HUES6 (cell line): Measurements from ENCODE around the gene CC2D1A.

ENCODE experiments used
- H3K27ac ChIP-seq: 2 replicates; pipeline ENCODE4 v1.7.0; 2013; ENCODE audit warnings: low read depth, mild to moderate bottlenecking, low read length, inconsistent platforms
- H3K27me3 ChIP-seq: 2 replicates; pipeline ENCODE4 v1.6.1; 2013; ENCODE audit warnings: low read length; ENCODE audit not compliant: control insufficient read depth, insufficient read depth
- H3K36me3 ChIP-seq: 2 replicates; pipeline ENCODE4 v1.6.1; 2013; ENCODE audit warnings: low read length; ENCODE audit not compliant: control insufficient read depth, insufficient read depth
- H3K4me1 ChIP-seq: 2 replicates; pipeline ENCODE4 v1.6.1; 2013; ENCODE audit warnings: low read length; ENCODE audit not compliant: control insufficient read depth, insufficient read depth
- H3K4me3 ChIP-seq: 2 replicates; pipeline ENCODE4 v1.5.1; 2013; ENCODE audit warnings: low read depth, low read length
- H3K9ac ChIP-seq: one replicate; pipeline ENCODE4 v1.6.1; 2013; ENCODE audit warnings: mild to moderate bottlenecking, low read length
- H3K9me3 ChIP-seq: 2 replicates; pipeline ENCODE4 v1.6.1; 2013; ENCODE audit warnings: low read depth, low read length; ENCODE audit not compliant: control insufficient read depth, insufficient read depth

CC2D1A gene

DNA sequence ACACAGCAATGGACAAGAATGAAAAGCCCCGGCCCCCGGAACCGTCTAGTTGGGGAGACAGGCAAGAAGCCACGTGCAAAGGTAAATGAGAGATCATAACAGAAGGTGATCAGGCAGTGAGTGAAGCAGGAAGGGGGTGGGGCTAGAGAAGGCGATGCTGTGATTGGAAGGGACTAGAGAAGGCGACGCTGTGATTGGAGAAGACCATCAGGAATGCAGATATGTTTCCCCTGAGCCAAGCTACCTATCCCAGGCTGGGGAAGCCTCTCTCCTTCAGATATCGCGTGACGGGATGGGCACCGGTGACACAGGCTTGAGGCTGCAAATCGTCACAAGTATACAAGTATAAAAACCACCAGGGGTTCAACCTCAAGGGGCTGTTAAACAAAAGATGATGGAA lies 68.1 kb downstream of the CC2D1A start:
- H3K27me3 ChIP-seq = no peaks in the 10 kb centered on the region
- no peak overlapping the region for H3K9ac ChIP-seq
- H3K27ac ChIP-seq = no peak overlapping the region
- H3K4me3 ChIP-seq = 0 out of 2 replicates have a peak overlapping the region, but pooled peaks have one; percentile 12
- peaks cover 29% of the 10 kb centered on the region for H3K36me3 ChIP-seq
- H3K4me1 ChIP-seq = peaks cover 10% of the 10 kb centered on the region
- no peaks in the 10 kb centered on the region for H3K9me3 ChIP-seq

DNA sequence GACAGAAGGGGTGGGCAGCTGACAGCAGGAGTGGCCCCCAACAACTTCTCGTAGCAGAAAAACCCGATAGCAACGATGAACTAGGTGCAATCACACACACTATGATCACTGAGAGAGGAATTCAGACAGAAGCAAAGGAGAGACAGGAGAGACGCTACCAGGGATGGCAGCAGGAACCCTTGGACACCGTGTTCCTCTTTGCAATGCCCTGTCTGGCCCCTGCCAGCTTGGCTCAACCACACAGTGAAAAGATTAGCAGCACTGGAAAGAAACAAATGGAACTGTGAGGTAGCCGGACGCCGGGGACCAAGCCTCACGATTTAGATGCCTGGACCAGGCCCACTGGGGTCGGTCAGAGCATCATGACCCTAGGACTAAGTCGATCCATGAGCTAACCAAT lies 69.9 kb downstream of the CC2D1A start:
- Histone ChIP-seq H3K9me3 (no peaks in the 10 kb centered on the region), H3K27ac (no peak overlapping the region), H3K4me3 (no peak overlapping the region), H3K27me3 (no peaks in the 10 kb centered on the region), H3K9ac (no peak overlapping the region), H3K36me3 (peaks cover 21% of the 10 kb centered on the region; the same call in 1 of the 2 replicates), H3K4me1 (peaks cover 19% of the 10 kb centered on the region)

DNA sequence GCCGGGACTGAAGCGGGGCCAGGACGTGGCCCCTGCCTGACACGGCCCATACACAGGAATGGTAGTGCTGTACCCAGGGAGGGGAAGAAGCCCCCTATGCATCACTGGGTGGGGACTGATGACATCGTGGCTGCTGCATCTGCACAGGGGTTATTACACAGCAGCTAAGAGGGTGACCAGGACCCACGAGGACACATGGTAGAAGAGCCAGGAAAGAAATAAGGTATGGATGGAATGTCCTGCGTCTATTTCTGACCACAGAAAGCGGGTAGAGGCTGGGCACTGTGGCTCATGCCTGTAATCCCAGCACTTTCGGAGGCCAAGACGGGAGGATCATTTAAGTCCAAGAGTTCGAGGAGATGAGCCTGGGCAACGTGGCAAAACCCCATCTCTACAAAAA lies 70.4 kb downstream of the CC2D1A start:
- no peak overlapping the region for H3K4me3 ChIP-seq
- H3K36me3 ChIP-seq = peaks cover 19% of the 10 kb centered on the region; the same call in 1 of the 2 replicates
- H3K4me1 ChIP-seq = peaks cover 19% of the 10 kb centered on the region
- H3K27me3 ChIP-seq = no peaks in the 10 kb centered on the region
- no peaks in the 10 kb centered on the region for H3K9me3 ChIP-seq
- no peak overlapping the region for H3K27ac ChIP-seq
- H3K9ac ChIP-seq = no peak overlapping the region

DNA sequence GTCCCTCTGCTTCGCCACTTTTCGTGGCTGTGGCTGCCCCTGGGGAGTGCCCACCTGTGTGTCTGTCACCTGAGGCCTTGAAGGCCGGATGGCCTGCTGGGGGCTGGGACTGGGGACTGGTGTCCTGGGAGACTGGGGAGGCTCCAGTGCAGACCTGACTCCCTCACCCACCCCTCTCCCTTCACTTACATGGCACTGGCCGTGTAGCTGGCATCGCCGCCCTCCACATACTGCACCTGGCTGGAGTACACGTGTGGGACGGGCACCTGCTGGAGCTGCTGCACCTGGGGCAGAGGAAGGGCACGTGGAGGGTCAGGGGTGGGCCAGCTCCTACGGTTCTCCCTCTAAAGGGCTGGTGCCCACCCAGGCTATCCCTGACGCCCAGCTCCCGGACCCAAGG lies 71.8 kb downstream of the CC2D1A start:
- peak overlapping the region; percentile 21 for H3K9ac ChIP-seq
- peaks cover 19% of the 10 kb centered on the region for H3K4me1 ChIP-seq
- H3K9me3 ChIP-seq = no peaks in the 10 kb centered on the region
- H3K4me3 ChIP-seq = peak overlapping the region; percentile 49
- H3K27me3 ChIP-seq = no peaks in the 10 kb centered on the region
- peaks cover 15% of the 10 kb centered on the region for H3K36me3 ChIP-seq
- peak overlapping the region; percentile 52; the same call in 1 of the 2 replicates for H3K27ac ChIP-seq

DNA sequence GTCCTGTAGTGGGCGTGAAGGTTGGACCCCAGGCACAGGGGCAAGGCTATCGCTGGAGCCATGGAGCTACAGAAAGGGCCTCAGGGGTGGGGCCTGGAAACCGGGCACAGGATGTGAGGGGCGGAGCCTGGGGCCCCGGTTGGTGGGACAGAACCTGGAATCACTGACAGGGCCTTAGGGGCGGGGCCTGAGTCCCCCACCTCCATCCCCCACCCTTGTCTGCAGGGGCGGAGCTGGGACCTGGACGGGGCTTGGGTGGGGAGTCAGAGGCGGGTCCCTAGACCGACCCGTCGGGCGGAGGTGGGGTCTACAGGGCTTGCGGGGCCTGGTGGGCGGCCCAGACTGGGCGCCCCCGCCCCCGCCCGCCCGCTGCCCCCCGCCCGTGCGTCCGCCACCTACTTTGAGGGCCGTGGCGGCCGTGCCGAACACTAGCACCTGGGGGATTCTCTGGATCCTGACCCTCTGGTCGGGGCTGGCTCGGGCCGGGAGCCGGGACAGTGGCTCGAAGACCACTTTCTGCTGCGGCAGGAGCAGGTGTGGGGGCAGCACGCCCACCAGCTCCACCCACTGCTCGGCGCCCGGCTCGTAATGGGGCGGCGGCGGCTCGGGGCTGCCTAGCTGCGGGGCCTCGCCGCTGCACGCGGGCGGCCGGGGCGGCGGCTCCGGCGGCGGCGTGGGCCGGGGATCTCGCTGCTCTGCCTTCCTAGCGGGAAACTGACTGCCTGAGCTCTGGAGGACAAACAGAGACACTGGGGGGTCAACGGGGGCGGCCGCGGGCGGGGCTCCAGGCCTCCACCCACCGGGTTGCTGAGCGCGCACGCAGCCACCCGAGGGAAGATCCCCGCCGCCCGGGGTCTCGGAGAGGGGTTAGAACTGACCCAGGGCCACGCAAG lies 72.6 kb downstream of the CC2D1A start:
- Histone ChIP-seq H3K4me1 (peaks cover 22% of the 10 kb centered on the region), H3K27ac (peak overlapping the region; percentile 52; the same call in 1 of the 2 replicates), H3K4me3 (peak overlapping the region; percentile 49), H3K9ac (peak overlapping the region; percentile 62), H3K9me3 (no peaks in the 10 kb centered on the region), H3K27me3 (no peaks in the 10 kb centered on the region), H3K36me3 (peaks cover 12% of the 10 kb centered on the region)

DNA sequence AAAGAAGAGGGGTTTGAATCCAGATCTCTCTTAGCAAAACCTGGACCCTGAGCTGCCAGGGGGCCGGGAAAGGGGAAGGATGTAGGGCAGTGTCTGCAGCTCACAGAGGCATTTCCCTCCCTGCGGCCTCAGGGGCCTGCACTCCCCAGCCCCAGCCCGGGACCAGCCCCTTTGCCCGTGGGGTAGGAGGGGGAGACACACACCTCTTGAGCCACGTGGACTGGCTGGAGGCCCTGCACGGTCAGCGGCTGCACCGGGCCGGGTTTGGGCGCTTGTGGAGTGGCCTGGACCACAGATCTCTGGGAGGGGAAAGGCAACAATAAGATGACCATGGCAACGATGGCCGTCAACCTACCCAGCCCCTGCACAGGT lies 73.2 kb downstream of the CC2D1A start:
- H3K36me3 ChIP-seq = peaks cover 12% of the 10 kb centered on the region
- no peaks in the 10 kb centered on the region for H3K27me3 ChIP-seq
- no peak overlapping the region for H3K9ac ChIP-seq
- peak overlapping the region; percentile 49 for H3K4me3 ChIP-seq
- H3K9me3 ChIP-seq = no peaks in the 10 kb centered on the region
- no peak overlapping the region for H3K27ac ChIP-seq
- H3K4me1 ChIP-seq = peaks cover 26% of the 10 kb centered on the region

DNA sequence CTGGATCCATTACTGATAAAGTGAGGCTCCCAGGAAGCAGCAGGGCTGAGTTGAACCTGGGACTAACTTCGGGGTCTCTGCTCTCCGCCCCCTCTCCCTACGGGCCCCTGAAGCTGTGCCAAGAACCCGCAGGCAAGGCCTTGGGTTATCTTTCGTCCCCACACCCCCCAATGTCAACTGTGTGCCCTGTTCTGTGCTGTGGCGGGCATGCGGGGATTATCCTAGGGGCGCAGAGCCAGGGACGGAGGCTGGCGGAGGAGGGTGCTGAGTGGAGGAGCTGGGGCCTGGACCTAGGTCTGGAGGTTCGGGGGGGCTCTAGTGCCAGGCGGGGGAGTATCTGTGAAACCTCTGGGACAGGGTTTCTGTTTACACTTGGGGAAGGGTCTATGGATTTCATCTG lies 73.7 kb downstream of the CC2D1A start:
- Histone ChIP-seq H3K27me3 (no peaks in the 10 kb centered on the region), H3K27ac (no peak overlapping the region), H3K4me3 (peak overlapping the region; percentile 49), H3K4me1 (peaks cover 27% of the 10 kb centered on the region), H3K36me3 (peaks cover 12% of the 10 kb centered on the region), H3K9me3 (no peaks in the 10 kb centered on the region), H3K9ac (no peak overlapping the region)

DNA sequence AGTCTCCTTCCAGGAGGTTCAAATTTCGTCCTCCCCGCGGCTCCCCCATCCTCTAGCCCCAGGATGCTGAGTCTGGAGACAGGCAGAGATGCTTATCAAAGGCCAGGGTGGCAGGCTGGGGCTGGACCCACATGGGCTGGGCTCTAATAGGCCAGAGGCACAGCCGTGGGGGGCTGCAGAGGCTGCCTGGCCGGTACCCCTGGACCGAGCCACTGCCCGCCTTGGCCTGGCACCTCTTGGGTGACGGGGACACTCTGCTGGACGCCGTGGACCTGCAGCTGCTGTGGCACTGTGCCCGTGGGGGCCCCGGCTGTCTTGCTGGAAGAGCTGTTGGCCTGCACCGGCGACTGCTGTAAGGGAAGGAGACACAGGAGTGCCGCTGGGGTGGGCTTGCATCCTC lies 74.3 kb downstream of the CC2D1A start:
- no peak overlapping the region for H3K27ac ChIP-seq
- no peak overlapping the region for H3K9ac ChIP-seq
- H3K27me3 ChIP-seq = no peaks in the 10 kb centered on the region
- H3K9me3 ChIP-seq = no peaks in the 10 kb centered on the region
- no peak overlapping the region for H3K4me3 ChIP-seq
- peaks cover 11% of the 10 kb centered on the region for H3K36me3 ChIP-seq
- H3K4me1 ChIP-seq = peaks cover 28% of the 10 kb centered on the region
